ENCODE measurements around the gene PWP1.

- TF ChIP-seq CTCF (optimal IDR thresholded peaks at IDR 0.05 in 1 of 3, IDR thresholded peaks at IDR 0.05 in 1 of 3, conservative IDR thresholded peaks at IDR 0.05 in 1 of 3; ENCODE audit: extremely low read depth in 1 of 3, insufficient read depth in 2 of 3, low read length in 3 of 3) (no peak), EZH2 (IDR thresholded peaks at IDR 0.05; ENCODE audit: low read length) (no peak)
These were observed 22.3 kb upstream of the PWP1 start for GRCh38 chr12:107663277-107663676.

Data from keratinocyte (primary cell).